ENCODE measurements around the gene EXTL2. TPM values are rescaled to one million over a fixed set of nuclear protein-coding genes. Genes with fewer than 3 reads are reported as not detected.

The EXTL2 gene
- total and polyA plus RNA-seq, 2 donors (not counting 3 experiments of a cell fraction or from before 2014, with no cell fraction given) = 19.4 to 30.7 TPM

Other genes starting within 250 kb of the EXTL2 start
- 1.7 and 2.3 TPM in 2 replicates for gene VCAM1, start 175.1 kb downstream of the EXTL2 start, total RNA-seq
- gene VCAM1, start 175.1 kb downstream of the EXTL2 start, polyA plus RNA-seq = 1.7 and 1.8 TPM in 2 replicates
- gene SLC30A7, start 1.2 kb upstream of the EXTL2 start, total RNA-seq = 38.6 and 39.0 TPM in 2 replicates
- 7.6 and 9.3 TPM in 2 replicates for gene SLC30A7, start 1.2 kb upstream of the EXTL2 start, polyA plus RNA-seq
- 31.3 and 37.2 TPM in 2 replicates for gene DPH5, start 130.9 kb upstream of the EXTL2 start, total RNA-seq
- gene DPH5, start 130.9 kb upstream of the EXTL2 start, polyA plus RNA-seq = 34.7 and 43.6 TPM in 2 replicates

All from endothelial cell of umbilical vein (primary cell).